ENCODE data around the gene TMEM86A.

- TF ChIP-seq CTCF (IDR thresholded peaks at IDR 0.05), result peak in 1 of 6 experiments; percentile 6
- TF ChIP-seq POLR2A (IDR thresholded peaks at IDR 0.05), result peak; percentile 42 to 59
These were observed at the start of gene TMEM86A for GRCh38 chr11:18698341-18699268.

Measured in Peyer's patch (tissue), 4 donors.